Esophagus squamous epithelium (tissue), 4 donors: ENCODE data around the gene RETREG2.

ENCODE experiments used
- CTCF ChIP-seq, 6 experiments: fragments of 450-650 bp in 4 of 6; fragments of 200-600 bp in 2 of 6; sonication (generic) in 2 of 6; IDR thresholded peaks; one replicate each; pipeline ENCODE4 v1.5.1; 2016 to 2019; ENCODE audit warnings: antibody characterized with exemption in 6 of 6, mild to moderate bottlenecking in 4 of 6, moderate library complexity in 4 of 6
- POLR2A ChIP-seq, 4 donors: fragments of 450-650 bp; IDR thresholded peaks; one replicate each; pipeline ENCODE4 v1.6.1; 2017; ENCODE audit warnings: antibody characterized with exemption in 4 of 4, mild to moderate bottlenecking in 4 of 4, moderate library complexity in 3 of 4

DNA sequence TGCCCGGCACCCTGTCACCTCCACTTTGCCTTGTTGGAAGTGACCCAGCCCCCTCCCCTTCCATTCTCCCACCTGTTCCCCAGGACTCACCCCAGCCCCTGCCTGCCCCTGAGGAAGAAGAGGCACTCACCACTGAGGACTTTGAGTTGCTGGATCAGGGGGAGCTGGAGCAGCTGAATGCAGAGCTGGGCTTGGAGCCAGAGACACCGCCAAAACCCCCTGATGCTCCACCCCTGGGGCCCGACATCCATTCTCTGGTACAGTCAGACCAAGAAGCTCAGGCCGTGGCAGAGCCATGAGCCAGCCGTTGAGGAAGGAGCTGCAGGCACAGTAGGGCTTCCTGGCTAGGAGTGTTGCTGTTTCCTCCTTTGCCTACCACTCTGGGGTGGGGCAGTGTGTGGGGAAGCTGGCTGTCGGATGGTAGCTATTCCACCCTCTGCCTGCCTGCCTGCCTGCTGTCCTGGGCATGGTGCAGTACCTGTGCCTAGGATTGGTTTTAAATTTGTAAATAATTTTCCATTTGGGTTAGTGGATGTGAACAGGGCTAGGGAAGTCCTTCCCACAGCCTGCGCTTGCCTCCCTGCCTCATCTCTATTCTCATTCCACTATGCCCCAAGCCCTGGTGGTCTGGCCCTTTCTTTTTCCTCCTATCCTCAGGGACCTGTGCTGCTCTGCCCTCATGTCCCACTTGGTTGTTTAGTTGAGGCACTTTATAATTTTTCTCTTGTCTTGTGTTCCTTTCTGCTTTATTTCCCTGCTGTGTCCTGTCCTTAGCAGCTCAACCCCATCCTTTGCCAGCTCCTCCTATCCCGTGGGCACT is 4.5 kb downstream of the RETREG2 start:
- TF ChIP-seq CTCF (IDR thresholded peaks at IDR 0.05) (no peak), POLR2A (IDR thresholded peaks at IDR 0.05) (no peak)
